B cell (primary cell): ENCODE measurements around the gene SMC4. TPM values are rescaled to one million over a fixed set of nuclear protein-coding genes. Genes with fewer than 3 reads are reported as not detected.
A peak's percentile ranks its signal among the peaks of the same experiment; 100 is the strongest.

Experiments used
- ATAC-seq: fragments of 200-7000 bp; cut with Tn5 transposase; one replicate; pipeline ENCODE4 v1.10.0; 2021; ENCODE audit warnings: low read depth, mild to moderate bottlenecking, moderate number of reproducible peaks, moderate library complexity
- CTCF ChIA-PET: fragments of 350-600 bp; sonication (Branson Sonifier 250); formaldehyde crosslinking; loops from one replicate; lab custom pipeline; 2021; ENCODE audit warnings: antibody characterized with exemption, inconsistent platforms; lab: Charles Lee
- POLR2A ChIA-PET: fragments of 350-600 bp; sonication (Branson Sonifier 250); formaldehyde crosslinking; loops from one replicate; lab custom pipeline; 2021; ENCODE audit warnings: antibody characterized with exemption; lab: Charles Lee
- DNase-seq: peaks from one replicate; pipeline ENCODE4 v3.0.0; 2013
- H2AFZ ChIP-seq: 2 replicates; pipeline ENCODE4 v1.6.1; 2012; ENCODE audit warnings: mild to moderate bottlenecking, low read depth, low read length; ENCODE audit not compliant: insufficient read depth, poor library complexity, severe bottlenecking
- H3K27ac ChIP-seq, 2 donors: 1 replicate in 1 of 2; 2 replicates in 1 of 2; pipeline ENCODE4 v1.5.1; 2012 to 2013; ENCODE audit warnings: low read length in 2 of 2, mild to moderate bottlenecking in 2 of 2, moderate library complexity in 1 of 2
- H3K27me3 ChIP-seq, 4 experiments: fragments of 200-600 bp in 1 of 4; sonication (generic) in 1 of 4; replicated peaks in 1 of 4; 1 replicate in 2 of 4; 2 replicates in 2 of 4; pipeline versions ENCODE4 v1.6.1 to v1.7.0; 2013 to 2016; ENCODE audit warnings: low read length in 3 of 4, mild to moderate bottlenecking in 2 of 4, mixed read lengths in 1 of 4, moderate library complexity in 1 of 4; ENCODE audit not compliant: insufficient read depth in 4 of 4, control insufficient read depth in 3 of 4; ENCODE audit errors: control extremely low read depth in 1 of 4
- H3K36me3 ChIP-seq, 2 experiments: replicated peaks in 1 of 2; 1 replicate in 1 of 2; 2 replicates in 1 of 2; pipeline versions ENCODE4 v1.6.1 to v1.7.1; 2013; ENCODE audit warnings: low read length in 1 of 2; ENCODE audit not compliant: insufficient read depth in 2 of 2, control insufficient read depth in 1 of 2; ENCODE audit errors: control extremely low read depth in 1 of 2, extremely low read depth in 1 of 2
- H3K4me1 ChIP-seq, 2 donors: fragments of 200-600 bp in 1 of 2; sonication (generic) in 1 of 2; 1 replicate in 1 of 2; 2 replicates in 1 of 2; pipeline versions ENCODE4 v1.5.1 to v1.6.1; 2013 to 2017; ENCODE audit warnings: low read length in 2 of 2; ENCODE audit not compliant: control insufficient read depth in 2 of 2, insufficient read depth in 2 of 2
- H3K4me2 ChIP-seq: replicated peaks from 2 replicates; pipeline ENCODE3; 2012; ENCODE audit warnings: mild to moderate bottlenecking, low read depth, low read length; ENCODE audit not compliant: poor library complexity, severe bottlenecking
- H3K4me3 ChIP-seq, 5 experiments: fragments of 200-600 bp in 1 of 5; sonication (generic) in 1 of 5; 1 replicate in 3 of 5; 2 replicates in 2 of 5; pipeline versions ENCODE4 v1.5.1 to v1.7.0; 2011 to 2016; ENCODE audit warnings: low read length in 4 of 5, mild to moderate bottlenecking in 4 of 5, low read depth in 2 of 5, control low read depth in 1 of 5, moderate library complexity in 1 of 5; ENCODE audit not compliant: insufficient read depth in 1 of 5; ENCODE audit errors: control extremely low read depth in 1 of 5, extremely low read depth in 1 of 5
- H3K79me2 ChIP-seq: fragments of 200-600 bp; sonication (generic); one replicate; pipeline ENCODE4 v1.6.0; 2016; ENCODE audit warnings: low read length; ENCODE audit not compliant: control insufficient read depth, insufficient read depth
- H3K9ac ChIP-seq: fragments of 200-600 bp; sonication (generic); 2 replicates; pipeline ENCODE4 v1.6.1; 2017; ENCODE audit warnings: mild to moderate bottlenecking, low read length, moderate library complexity
- H3K9me3 ChIP-seq, 3 donors: one replicate each; pipeline versions ENCODE4 v1.6.1 to v1.7.1; 2013; ENCODE audit warnings: low read length in 2 of 3; ENCODE audit not compliant: control insufficient read depth in 2 of 3, insufficient read depth in 1 of 3; ENCODE audit errors: control extremely low read depth in 1 of 3
- H4K20me1 ChIP-seq: 2 replicates; pipeline ENCODE4 v1.6.0; 2012; ENCODE audit warnings: mild to moderate bottlenecking, low read length; ENCODE audit not compliant: insufficient read depth, control insufficient read depth, poor library complexity, severe bottlenecking
- H3K27ac Mint-ChIP-seq: one replicate; pipeline ENCODE4 v1.8.0; 2021; ENCODE audit warnings: mixed read lengths
- H3K27me3 Mint-ChIP-seq: one replicate; pipeline ENCODE4 v1.8.0; 2021; ENCODE audit warnings: mixed read lengths
- H3K4me1 Mint-ChIP-seq: one replicate; pipeline ENCODE4 v1.8.0; 2021; ENCODE audit warnings: mixed read lengths
- H3K4me3 Mint-ChIP-seq: one replicate; pipeline ENCODE4 v1.8.0; 2021; ENCODE audit warnings: mixed read lengths
- H3K9me3 Mint-ChIP-seq: one replicate; pipeline ENCODE4 v1.8.0; 2022; ENCODE audit warnings: mixed read lengths; ENCODE audit not compliant: insufficient read depth
- CTCF ChIP-seq: fragments of 200-600 bp; IDR thresholded peaks from one replicate; pipeline ENCODE4 v1.8.0; 2022; ENCODE audit warnings: antibody characterized with exemption, mild to moderate bottlenecking
- EZH2 ChIP-seq: IDR thresholded peaks from 2 replicates; pipeline ENCODE4 v1.6.1; 2012; ENCODE audit warnings: borderline replicate concordance, low read depth, mild to moderate bottlenecking, moderate library complexity, low read length; ENCODE audit not compliant: insufficient read depth, poor library complexity, severe bottlenecking
- WGBS: methylation state at CpG from one replicate; pipeline ENCODE4 v1.1.5; 2013; ENCODE audit warnings: missing lambda C conversion rate; ENCODE audit not compliant: insufficient coverage; 5-methylcytosine and 5-hydroxymethylcytosine counted together
- intact Hi-C: fragments of 100-400 bp; cut with micrococcal nuclease; formaldehyde crosslinking; loops from one replicate; pipeline ENCODE4 v1.10.0; 2022
- polyA plus RNA-seq: library from polyadenylated mRNA; depleted of rRNA; stranded (reverse); fragments of >200 nt; gene quantifications from 2 replicates; pipeline ENCODE4 v1.2.3, GENCODE V29; 2012
- total RNA-seq, 2 donors: library from RNA; stranded (reverse); fragments of 120-200 nt in 1 of 2; gene quantifications; 1 replicate in 1 of 2; 2 replicates in 1 of 2; pipeline versions ENCODE4 v1.2.3 to v1.2.4, GENCODE V29; 2013 to 2022

SMC4 gene
- total and polyA plus RNA-seq, 2 donors (not counting 1 experiment from before 2014, with no cell fraction given): 12.4 to 55.1 TPM

GRCh38 chr3:160449636-160450598 is 50.5 kb downstream of the SMC4 start, which contains the start of gene TRIM59:
TRIM59 (minus strand) TSS chr3:160449786; CDS start chr3:160439183, 10,603 bp downstream.
- Histone ChIP-seq H2AFZ (peak within 1 kb of the TSS; percentile 100), H4K20me1 (no peaks in the 10 kb centered on the region), H3K4me3 (peak within 1 kb of the TSS; percentile 84 to 99 (median 95)), H3K36me3 (no peaks in the 10 kb centered on the region), H3K9ac (peak within 1 kb of the TSS; percentile 97), H3K9me3 (peaks cover 0 to 10% (median 0%) of the 10 kb centered on the region in 3 donors), H3K79me2 (peaks cover 41% of the 10 kb centered on the region), H3K27ac (peak within 1 kb of the TSS; percentile 70 to 84), H3K4me2 (peak within 1 kb of the TSS; percentile 92), H3K27me3 (peaks cover 0 to 3% (median 0%) of the 10 kb centered on the region in 4 experiments), H3K4me1 (peaks cover 16 to 18% of the 10 kb centered on the region in 2 donors)
- CTCF ChIA-PET: interaction anchor here (0.7 to 3.3 kb wide), 5 partner anchors 10 to 467 kb away, joined by 3 to 16 read pairs (median 6); no protein-coding TSS in a partner anchor
- no peaks in the 10 kb centered on the region for H3K27me3 Mint-ChIP-seq
- peaks cover 30% of the 10 kb centered on the region for H3K4me1 Mint-ChIP-seq
- WGBS: 18% methylated on average over 70 of the region's 71 CpGs
- intact Hi-C loops: loop anchor here (1.0 to 10.0 kb wide), 6 partner anchors 37 to 775 kb away; partner anchors contain the start of genes IFT80, KPNA4, NMD3 and PPM1L
- peak; percentile 97 for DNase-seq
- H3K27ac Mint-ChIP-seq: peak within 1 kb of the TSS; percentile 91
- TF ChIP-seq EZH2 (no peak), CTCF (no peak)
- peak within 1 kb of the TSS; percentile 95 for H3K4me3 Mint-ChIP-seq
- ATAC-seq: peak; percentile 97
- POLR2A ChIA-PET: interaction anchor here (0.6 to 1.5 kb wide), 4 partner anchors 50 to 305 kb away, joined by 3 to 11 read pairs (median 4); partner anchors contain the start of gene SMC4
- no peaks in the 10 kb centered on the region for H3K9me3 Mint-ChIP-seq
